HG03103 (cell line): ENCODE measurements around the gene METTL1.
"Not testable (repeated sequence)": the region's sequence is repeated elsewhere in the genome, so short reads cannot be mapped to it uniquely, and the experiment has no call there.

Experiments used
- ATAC-seq: cut with Tn5 transposase; IDR thresholded peaks from one replicate; pipeline ENCODE4 v1.9.1; 2021; ENCODE audit warnings: low read depth; ENCODE audit not compliant: unreplicated experiment

METTL1 gene

DNA sequence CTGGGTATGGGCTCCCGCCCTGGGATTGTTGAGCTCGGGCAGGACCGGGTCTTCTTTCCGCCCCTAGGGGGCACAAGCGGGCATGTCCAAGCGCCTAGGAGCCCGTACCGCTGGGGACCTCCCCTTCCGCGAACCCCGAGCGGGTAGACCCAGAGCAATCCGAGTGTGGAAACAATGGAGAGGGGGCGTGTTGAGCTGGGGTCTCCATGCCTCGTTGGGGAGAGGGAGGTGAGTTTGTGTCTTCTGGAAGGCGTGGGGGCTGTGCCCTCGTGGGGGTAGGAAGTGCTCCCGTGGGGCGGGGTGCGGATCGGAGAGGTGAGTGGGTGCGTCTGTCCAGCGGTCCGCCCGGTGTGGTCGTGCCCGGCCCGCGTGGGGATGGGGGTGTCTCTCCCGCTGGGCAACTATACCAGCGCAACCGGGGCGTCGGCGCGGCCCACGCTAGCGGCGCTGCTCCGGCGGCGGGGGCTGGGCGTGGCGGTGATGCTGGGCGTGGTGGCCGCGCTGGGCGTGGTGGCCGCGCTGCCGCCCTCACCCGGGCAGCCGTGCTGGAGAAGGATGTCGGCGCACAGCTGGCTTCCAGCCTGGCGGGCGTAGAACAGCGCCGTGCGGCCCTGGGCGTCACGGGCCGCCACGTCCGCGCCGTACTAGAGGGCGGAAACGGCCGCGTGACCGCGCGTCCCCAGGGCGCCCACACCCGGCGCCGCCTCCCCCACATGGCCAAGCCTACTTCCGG lies 45.6 kb downstream of the METTL1 start:
- no peak for ATAC-seq

DNA sequence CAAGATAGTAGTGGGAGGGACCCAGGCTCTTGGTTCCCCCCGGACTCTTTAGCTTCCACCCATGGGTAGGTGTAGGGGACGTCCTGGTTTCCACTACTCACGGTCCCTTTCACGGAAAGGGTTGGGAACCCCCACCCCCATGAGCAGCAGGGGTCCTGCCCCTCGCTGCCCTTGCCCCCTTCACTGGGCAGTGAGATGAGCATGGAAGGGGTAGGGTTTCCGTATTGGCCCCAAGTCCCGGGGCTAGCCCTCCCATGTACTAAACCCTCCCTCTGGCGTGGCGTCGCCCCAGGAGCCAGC lies 46.1 kb downstream of the METTL1 start:
- ATAC-seq, result no peak

DNA sequence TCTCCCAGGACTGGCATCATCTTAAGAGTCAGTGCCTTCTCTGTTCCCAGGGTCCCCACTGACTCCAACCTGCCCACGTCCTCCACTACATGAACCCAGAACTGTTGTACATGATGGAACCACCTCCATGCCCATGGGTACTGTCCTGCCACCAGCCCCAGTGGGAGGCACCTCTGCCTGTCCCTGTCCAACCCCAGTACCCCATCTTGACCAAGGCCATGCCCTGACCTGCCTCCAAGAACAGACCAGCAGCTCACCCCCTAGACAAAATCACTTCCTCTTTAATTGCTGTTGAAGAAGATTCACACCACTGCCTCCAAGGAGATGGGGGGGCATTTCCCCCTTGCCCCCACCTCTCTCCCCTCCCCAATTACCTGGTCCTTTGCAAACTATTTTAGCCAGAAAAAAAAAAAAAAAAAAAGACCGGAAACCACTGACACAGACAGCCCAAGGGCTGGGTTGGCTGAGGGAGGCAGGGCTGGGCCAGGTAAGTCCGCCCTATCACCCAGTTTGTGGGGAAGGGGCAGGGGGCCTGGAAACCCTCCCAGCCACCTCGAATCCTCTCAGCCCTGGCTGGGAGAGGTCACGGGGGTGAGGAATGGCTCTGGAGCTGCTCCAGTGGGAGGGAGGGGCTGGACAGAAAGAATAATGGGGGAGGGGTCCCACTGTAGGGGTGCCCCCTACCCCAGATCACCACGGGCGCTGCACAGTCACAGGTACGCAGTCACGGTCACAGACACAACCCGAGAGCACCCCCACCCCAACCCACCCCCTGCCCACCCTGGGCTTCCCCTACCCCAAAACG lies 46.8 kb downstream of the METTL1 start:
- no peak for ATAC-seq

DNA sequence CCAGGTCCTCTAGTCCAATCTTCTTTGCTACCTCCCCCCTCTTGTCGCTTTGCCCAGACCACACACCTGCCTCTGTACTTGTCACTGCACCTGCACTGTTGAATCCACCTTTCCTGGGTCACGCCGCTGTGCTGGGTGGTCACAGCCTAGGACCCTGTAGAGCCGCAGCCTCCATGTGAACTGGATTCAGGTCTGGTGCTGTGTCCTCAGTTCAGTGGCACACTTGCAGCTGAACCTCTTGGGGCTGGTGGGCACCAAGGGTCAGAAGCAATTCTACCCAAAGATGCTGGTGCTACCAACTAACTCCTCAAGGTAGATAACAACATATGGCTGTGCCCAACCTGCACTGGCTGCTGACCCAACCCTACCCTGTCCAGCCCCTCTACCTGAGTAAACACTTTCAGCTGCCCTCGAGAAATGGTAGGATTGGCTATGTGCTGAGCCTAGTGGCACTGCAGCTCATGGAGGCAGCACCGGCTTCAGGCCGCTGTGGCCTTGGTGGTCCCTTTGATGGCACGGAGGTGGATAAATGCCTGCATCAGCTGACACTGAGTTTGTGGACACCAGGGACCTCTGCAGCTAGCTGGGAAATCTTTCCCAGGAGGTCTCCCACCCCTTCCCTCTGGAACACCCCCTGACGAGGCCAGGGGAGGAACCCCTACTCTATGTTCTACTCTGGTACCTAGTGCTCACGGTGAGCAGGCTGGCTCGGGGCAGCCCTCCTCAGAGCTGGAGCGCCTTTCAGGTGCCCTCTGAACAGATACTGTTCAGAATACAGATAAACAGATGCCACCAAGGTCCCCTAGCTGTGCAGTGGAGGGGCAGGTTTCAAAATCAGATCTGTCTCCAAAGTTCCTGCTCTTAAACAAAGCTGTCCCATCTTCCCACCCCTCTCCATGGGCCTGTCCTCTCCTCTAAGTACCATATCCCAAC lies 47.6 kb downstream of the METTL1 start:
- ATAC-seq, result no peak

DNA sequence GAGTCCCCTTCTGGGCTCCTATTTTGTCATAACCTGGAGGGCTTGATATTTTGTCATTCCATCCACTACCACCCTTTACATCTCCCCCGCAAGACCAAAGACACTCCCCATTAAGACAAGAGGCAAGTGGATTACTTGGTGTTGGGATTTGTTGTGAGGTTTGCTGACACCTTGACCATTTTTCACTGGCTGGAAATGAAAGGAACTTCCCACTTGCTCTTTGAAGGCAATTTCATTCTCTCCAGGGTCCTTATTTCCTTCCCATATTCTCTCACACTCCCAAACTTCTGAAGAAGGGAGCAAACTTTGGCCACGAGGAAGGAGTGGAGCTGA lies 48.3 kb downstream of the METTL1 start:
- no peak for ATAC-seq

DNA sequence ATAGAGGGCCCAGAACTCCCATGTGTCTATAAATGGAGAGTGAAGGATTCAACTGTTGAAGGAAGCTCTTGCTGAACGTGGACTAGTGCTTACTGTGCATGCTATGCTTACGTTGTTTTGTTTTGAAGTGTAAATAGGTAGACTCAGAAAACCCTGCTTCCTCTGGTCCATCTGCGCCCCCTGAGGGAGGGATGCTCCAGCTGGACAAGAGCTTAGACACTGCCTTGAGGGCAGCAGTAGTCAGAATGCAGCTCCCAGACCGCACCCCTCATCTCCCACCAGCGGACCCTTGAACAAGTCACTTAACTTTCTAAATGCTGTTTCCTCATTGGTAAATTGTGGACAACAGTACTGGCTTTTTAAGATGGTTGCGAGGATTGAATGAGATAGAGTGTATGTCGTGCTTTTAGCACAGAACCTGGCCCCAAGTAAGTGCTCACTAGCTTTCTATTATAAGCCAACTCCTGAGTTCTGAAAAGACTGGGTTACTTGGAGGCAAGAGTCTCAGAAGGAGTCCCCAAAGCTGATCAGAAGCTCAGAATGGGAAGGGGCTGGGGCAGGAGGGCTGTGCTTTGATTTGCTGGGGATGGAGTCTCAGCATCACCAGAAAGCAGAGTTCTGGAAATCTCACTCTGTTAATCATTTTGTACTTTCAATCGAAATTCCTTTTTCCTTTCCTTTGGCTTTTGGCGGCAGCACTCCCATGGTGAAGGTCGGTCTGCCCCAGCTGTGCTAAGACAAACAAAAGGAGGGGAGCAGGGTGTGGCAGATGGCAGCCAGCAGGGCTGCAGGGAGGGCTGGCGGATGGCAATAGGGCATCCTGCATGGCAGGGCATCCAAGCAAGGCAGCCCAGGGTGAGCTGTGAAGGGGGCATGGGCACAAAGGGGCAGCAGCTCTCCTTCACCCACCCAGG lies 48.9 kb downstream of the METTL1 start:
- no peak for ATAC-seq

DNA sequence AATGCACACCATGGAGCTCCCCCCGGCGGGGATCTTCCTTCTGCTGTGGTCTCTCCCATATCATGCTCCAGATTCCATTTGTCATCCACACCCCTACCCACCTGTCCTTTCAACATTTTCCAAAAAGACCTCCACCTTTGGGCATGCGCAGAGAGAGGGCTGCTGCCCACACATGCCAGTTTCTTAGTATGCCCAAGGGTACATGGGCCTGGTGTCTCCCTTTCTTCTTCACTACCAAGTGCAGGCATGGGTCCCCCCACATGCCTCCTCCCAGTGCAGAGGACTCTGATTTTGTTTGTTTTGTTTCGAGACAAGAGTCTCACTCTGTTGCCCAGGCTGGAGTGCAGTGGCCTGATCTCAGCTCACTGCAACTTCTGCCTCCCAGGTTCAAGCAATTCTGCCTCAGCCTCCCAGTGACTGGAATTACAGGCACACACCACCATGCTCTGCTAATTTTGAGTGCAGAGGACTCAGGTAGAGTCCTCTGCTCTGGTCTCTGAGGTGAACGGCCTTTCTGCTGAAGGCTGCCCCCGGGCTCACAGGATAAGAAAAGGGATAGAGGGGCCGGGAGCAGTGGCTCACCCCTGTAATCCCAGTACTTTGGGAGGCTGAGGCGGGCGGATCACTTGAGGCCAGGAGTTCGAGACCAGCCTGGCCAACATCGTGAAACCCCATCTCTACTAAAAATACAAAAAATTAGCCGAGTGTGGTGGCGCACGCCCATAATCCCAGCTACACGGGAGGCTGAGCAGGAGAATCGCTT lies 49.9 kb downstream of the METTL1 start:
- ATAC-seq, result not testable (repeated sequence)

DNA sequence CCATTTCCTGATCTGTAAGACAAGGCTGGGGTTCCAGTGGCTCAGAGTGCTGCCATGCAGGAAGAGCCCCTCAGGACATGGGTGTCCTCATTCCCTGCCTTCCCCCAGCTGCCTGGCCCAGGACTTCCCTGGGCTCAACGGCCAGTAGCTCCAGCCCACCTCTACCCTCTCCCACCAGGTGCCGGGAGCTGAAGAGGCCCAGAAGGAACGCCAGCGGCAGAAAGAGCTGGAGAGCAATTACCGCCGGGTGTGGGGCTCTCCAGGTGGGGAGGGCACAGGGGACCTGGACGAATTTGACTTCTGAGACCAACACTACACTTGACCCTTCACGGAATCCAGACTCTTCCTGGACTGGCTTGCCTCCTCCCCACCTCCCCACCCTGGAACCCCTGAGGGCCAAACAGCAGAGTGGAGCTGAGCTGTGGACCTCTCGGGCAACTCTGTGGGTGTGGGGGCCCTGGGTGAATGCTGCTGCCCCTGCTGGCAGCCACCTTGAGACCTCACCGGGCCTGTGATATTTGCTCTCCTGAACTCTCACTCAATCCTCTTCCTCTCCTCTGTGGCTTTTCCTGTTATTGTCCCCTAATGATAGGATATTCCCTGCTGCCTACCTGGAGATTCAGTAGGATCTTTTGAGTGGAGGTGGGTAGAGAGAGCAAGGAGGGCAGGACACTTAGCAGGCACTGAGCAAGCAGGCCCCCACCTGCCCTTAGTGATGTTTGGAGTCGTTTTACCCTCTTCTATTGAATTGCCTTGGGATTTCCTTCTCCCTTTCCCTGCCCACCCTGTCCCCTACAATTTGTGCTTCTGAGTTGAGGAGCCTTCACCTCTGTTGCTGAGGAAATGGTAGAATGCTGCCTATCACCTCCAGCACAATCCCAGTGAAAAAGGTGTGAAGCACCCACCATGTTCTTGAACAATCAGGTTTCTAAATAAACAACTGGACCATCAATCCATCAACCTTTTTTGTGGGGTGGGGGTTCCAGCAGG lies 51.0 kb downstream of the METTL1 start:
- no peak for ATAC-seq

DNA sequence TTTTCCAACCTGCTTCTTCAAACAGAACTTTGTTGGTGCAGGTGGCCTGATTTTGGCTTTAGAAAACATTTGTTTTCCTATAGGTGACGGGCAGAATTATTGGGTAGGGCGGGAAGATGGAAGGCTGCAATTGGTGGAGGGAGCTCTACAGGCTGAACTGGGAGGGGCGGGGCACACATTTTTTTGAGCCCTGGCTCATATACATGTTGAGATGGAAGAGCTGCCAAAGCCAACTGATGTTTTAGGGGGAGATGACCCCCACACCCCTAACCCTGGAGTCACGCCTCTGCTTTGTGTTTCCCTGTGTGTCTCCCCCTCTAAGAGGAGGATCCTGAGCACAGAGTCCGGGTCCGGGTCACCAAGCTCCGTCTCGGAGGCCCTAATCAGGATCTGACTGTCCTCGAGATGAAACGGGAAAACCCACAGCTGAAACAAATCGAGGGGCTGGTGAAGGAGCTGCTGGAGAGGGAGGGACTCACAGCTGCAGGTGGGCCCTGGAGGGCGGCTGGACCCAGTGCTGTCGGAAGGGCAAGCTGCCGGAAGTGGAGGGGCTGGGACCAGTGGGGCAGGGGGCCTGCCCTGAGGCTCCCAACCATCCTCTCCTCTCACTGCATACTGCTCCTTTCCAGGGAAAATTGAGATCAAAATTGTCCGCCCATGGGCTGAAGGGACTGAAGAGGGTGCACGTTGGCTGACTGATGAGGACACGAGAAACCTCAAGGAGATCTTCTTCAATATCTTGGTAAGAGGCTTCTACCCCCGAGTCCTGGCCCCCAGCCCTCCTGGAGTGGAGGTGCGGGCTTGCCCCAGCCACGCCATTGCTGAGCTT lies 51.9 kb downstream of the METTL1 start:
- ATAC-seq, result no peak

DNA sequence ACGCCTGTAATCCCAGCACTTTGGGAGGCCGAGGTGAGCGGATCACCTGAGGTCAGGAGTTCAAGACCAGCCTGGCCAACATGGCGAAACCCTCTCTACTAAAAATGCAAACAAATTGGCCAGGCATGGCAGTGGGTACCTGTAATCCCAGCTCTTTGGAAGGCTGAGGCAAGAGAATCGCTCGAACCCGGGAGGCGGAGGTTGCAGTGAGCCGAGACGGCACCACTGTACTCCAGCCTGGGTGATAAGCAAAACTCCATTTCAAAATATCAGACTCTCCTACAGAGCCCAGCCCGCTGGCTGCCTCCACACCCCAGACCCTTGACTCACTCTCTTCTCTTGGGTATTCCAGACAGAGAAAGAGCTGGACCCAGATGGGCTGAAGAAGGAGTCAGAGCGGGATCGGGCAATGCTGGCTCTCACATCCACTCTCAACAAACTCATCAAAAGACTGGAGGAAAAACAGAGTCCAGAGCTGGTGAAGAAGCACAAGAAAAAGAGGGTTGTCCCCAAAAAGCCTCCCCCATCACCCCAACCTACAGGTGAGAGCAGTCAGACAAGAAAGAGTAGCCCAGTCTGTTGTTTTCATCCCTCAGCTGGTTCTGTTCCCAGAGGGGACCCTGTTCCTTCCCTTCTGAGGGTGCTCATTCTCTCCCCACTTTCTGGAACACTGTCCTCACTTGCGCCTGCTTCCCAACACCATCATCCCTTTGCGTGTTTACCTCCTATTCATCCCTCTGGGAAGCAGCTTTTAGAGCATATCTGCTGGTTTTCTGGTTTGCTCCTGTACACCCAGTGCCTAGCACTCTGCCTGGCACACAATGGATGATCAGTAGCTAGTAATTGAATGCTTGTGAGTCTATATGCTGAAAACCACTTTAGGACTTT lies 53.0 kb downstream of the METTL1 start:
- ATAC-seq, result no peak
